ENCODE results near the gene SYT1. TPM values are rescaled to one million over a fixed set of nuclear protein-coding genes. Genes with fewer than 3 reads are reported as not detected.

SYT1 gene
- total RNA-seq, 1 donor from 2014 or later: 19.5 TPM

DNA sequence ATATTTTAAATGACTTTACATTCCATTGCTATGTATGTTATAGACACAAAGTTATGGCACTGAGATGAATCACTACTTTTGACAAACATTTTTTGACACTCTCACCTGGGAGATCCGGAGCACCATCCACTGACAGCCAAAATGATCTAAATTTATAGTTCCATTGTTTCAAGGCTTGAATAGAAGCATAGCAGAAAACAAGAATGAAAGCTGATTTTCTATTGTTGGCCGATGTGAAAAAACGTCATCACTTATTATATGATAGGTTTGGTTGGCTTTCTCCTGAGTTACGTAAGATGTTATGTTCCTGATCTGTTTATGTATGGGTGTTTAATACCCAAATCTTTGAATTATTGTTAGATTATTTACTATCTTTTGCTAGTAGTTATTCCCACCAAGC is 520.0 kb downstream of the SYT1 start:
- TF ChIP-seq, protein P1, sequence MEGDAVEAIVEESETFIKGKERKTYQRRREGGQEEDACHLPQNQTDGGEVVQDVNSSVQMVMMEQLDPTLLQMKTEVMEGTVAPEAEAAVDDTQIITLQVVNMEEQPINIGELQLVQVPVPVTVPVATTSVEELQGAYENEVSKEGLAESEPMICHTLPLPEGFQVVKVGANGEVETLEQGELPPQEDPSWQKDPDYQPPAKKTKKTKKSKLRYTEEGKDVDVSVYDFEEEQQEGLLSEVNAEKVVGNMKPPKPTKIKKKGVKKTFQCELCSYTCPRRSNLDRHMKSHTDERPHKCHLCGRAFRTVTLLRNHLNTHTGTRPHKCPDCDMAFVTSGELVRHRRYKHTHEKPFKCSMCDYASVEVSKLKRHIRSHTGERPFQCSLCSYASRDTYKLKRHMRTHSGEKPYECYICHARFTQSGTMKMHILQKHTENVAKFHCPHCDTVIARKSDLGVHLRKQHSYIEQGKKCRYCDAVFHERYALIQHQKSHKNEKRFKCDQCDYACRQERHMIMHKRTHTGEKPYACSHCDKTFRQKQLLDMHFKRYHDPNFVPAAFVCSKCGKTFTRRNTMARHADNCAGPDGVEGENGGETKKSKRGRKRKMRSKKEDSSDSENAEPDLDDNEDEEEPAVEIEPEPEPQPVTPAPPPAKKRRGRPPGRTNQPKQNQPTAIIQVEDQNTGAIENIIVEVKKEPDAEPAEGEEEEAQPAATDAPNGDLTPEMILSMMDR (conservative IDR thresholded peaks at IDR 0.05): no peak
- no peaks in the 10 kb centered on the region for H3K9me3 Mint-ChIP-seq
- H3K36me3 Mint-ChIP-seq (ENCODE audit: low read depth): no peaks in the 10 kb centered on the region
- no peak for DNase-seq (ENCODE audit: low read depth, low spot score)
- no peak overlapping the region for H3K27ac Mint-ChIP-seq (ENCODE audit: unreplicated experiment)
- H3K27me3 Mint-ChIP-seq (ENCODE audit: low read depth): no peaks in the 10 kb centered on the region
- no peak overlapping the region for H3K4me3 Mint-ChIP-seq
- peaks cover 10% of the 10 kb centered on the region for H3K4me1 Mint-ChIP-seq

DNA sequence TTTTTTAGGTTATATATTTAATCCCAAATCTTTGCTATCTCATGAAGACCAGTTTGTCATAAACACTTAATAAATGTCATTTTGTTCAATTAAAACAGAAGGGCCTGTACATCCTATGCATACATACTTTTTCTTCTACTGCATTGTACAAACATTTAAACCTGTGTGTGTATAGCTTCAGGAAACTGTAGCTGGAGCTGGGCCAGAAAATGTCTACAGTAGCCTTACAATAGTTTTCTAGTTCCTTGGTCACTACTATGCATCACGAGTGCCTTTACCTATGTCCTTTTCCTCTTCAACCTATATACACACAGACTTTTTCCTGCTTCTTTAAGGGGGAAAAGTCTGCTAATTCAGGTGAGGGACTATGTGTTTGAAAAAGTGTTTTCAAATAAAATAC is 523.4 kb downstream of the SYT1 start:
- TF ChIP-seq, protein P1 (conservative IDR thresholded peaks at IDR 0.05): no peak
- H3K4me1 Mint-ChIP-seq: no peaks in the 10 kb centered on the region
- H3K9me3 Mint-ChIP-seq: no peaks in the 10 kb centered on the region
- H3K27me3 Mint-ChIP-seq (ENCODE audit: low read depth): no peaks in the 10 kb centered on the region
- no peak overlapping the region for H3K4me3 Mint-ChIP-seq
- H3K36me3 Mint-ChIP-seq (ENCODE audit: low read depth): no peaks in the 10 kb centered on the region
- no peak overlapping the region for H3K27ac Mint-ChIP-seq (ENCODE audit: unreplicated experiment)
- DNase-seq (ENCODE audit: low read depth, low spot score): no peak

DNA sequence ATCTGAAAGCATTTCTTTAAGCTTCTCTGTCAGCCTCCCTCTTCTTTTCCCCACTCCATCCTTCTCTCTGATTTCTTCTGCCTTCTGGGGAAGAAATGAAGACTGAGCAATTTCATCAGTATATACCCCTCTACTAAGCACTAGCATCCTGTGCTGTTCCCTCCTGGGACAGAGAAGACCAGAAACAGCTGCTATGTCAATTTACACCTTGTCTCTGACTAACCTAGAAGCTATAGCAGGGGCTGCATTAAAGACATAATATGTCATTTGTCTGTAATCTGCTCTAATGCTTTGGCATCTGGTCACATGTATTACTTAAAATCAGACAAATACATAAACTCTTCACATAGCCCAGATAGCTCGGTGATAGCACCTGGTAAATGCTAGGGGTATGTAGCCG is 529.3 kb downstream of the SYT1 start:
- Mint-ChIP-seq H3K9me3 (no peaks in the 10 kb centered on the region), H3K27me3 (ENCODE audit: low read depth) (no peaks in the 10 kb centered on the region), H3K27ac (ENCODE audit: unreplicated experiment) (no peak overlapping the region), H3K36me3 (ENCODE audit: low read depth) (no peaks in the 10 kb centered on the region), H3K4me3 (no peak overlapping the region), H3K4me1 (no peaks in the 10 kb centered on the region)
- no peak for DNase-seq (ENCODE audit: low read depth, low spot score)
- TF ChIP-seq, protein P1 (conservative IDR thresholded peaks at IDR 0.05): no peak

DNA sequence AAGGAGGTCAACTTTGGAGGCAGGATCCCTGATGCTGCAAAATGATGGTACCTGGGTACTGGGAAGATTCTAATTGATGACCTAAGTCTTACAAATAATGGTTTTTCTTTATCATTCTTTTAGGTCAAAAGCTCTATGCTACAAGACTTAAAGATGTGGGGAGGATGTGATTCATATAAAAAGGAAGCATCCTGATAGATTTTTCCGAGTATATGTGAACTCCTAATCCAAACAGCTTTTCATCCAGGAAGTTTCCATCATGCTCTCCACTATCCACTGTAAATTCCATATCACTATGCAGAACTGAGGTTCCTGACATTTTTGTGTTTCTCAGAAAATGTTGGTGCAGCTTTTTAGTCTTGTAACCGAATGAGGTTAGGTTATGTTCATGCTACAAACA is 533.0 kb downstream of the SYT1 start:
- no peak for DNase-seq (ENCODE audit: low read depth, low spot score)
- no peaks in the 10 kb centered on the region for H3K9me3 Mint-ChIP-seq
- no peaks in the 10 kb centered on the region for H3K27me3 Mint-ChIP-seq (ENCODE audit: low read depth)
- H3K27ac Mint-ChIP-seq (ENCODE audit: unreplicated experiment): no peak overlapping the region
- no peaks in the 10 kb centered on the region for H3K36me3 Mint-ChIP-seq (ENCODE audit: low read depth)
- TF ChIP-seq, protein P1 (conservative IDR thresholded peaks at IDR 0.05): no peak
- no peak overlapping the region for H3K4me3 Mint-ChIP-seq
- peaks cover 3% of the 10 kb centered on the region for H3K4me1 Mint-ChIP-seq

DNA sequence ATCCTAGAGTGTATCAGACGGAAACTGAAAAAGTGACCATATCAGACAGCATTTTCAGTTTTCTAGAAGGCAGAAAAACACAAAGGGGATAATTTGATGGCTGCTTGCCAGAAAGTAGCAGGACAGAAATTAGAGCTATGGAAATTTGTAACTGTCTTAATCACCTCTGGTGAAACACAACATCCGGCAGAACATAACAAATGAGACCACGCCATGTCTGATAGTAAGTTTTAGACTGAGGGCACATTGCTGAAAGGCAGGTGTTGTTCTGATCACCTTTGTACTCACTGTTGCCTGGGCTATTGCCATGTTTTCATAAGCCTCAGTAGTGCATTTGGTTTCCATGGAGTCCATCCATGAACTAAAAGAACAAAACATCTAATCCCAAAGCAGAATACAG is 535.9 kb downstream of the SYT1 start:
- Mint-ChIP-seq H3K9me3 (no peaks in the 10 kb centered on the region), H3K4me1 (peaks cover 5% of the 10 kb centered on the region), H3K4me3 (no peak overlapping the region), H3K27me3 (ENCODE audit: low read depth) (no peaks in the 10 kb centered on the region), H3K27ac (ENCODE audit: unreplicated experiment) (no peak overlapping the region), H3K36me3 (ENCODE audit: low read depth) (no peaks in the 10 kb centered on the region)
- no peak for DNase-seq (ENCODE audit: low read depth, low spot score)
- TF ChIP-seq, protein P1 (conservative IDR thresholded peaks at IDR 0.05): no peak

DNA sequence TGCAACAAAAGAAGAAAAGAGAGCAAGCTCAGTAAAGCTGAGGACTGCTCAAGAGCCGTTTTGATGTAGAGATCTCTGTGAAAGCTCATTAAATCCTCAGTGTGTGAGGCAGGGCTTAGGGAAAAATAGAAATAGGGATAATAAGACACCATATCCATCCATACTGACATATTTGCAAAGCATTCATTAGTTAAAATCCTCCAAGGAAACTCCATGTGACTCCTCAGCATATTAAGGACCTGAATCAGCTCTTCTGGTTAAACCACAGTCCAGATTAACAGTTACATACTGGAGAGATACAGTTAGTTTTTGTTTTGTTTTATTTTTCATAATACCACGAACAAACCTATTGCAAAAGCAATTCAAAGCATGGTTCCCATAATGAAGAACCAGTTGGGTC is 538.0 kb downstream of the SYT1 start:
- Mint-ChIP-seq H3K9me3 (no peaks in the 10 kb centered on the region), H3K27me3 (ENCODE audit: low read depth) (no peaks in the 10 kb centered on the region), H3K4me1 (peaks cover 5% of the 10 kb centered on the region), H3K27ac (ENCODE audit: unreplicated experiment) (peak overlapping the region; percentile 35), H3K4me3 (no peak overlapping the region), H3K36me3 (ENCODE audit: low read depth) (no peaks in the 10 kb centered on the region)
- no peak for DNase-seq (ENCODE audit: low read depth, low spot score)
- TF ChIP-seq, protein P1 (conservative IDR thresholded peaks at IDR 0.05): no peak

Measured in neural crest cell (in vitro differentiated cells).